ENCODE measurements around the gene DPP6. TPM values are rescaled to one million over a fixed set of nuclear protein-coding genes. Genes with fewer than 3 reads are reported as not detected.

DPP6 gene
- polyA plus RNA-seq, 1 donor (not counting 4 experiments of a cell fraction or from before 2014, with no cell fraction given): not detected

DNA sequence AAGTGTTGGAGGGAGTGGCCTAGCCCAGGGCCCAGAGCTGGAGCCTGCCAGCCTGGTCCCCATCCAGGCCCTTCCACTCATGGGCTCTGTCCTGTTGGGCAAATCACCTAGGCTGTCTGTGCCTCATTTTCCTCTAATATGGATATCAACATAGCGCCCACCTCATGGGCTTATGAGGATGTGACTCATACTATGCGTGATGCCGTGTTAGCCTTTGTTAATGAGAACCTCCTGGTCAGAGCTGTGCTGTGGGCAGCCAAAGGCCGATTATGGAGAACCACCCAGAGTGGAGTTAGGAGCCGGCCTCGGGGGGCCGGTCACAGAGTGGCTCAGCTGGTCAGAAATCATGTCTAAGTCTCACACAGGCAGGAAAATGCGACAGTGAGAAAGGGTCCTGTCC is 644.4 kb downstream of the DPP6 start:
- H3K4me1 ChIP-seq (ENCODE audit: control insufficient read depth, extremely low read depth, insufficient read depth, low read length): no peaks in the 10 kb centered on the region
- H2AFZ ChIP-seq (ENCODE audit: control insufficient read depth, low read length): no peak overlapping the region
- H3K4me3 ChIP-seq (ENCODE audit: control insufficient read depth in 2 of 3, extremely low read depth in 1 of 3, insufficient read depth in 2 of 3, low read depth in 1 of 3, low read length in 3 of 3): no peak overlapping the region
- H3K27me3 ChIP-seq (ENCODE audit: control insufficient read depth, extremely low read depth, insufficient read depth, low read length): no peaks in the 10 kb centered on the region
- no peak overlapping the region for H3K27ac ChIP-seq (ENCODE audit: control insufficient read depth, insufficient read depth, low read length)
- no peak overlapping the region for H3K9ac ChIP-seq (ENCODE audit: control insufficient read depth, extremely low read depth, insufficient read depth, low read length)
- no peaks in the 10 kb centered on the region for H4K20me1 ChIP-seq (ENCODE audit: control insufficient read depth, extremely low read depth, insufficient read depth, low read length)
- H3K9me3 ChIP-seq (ENCODE audit: control insufficient read depth, low read depth, low read length): peaks cover 10% of the 10 kb centered on the region
- H3K9me1 ChIP-seq (ENCODE audit: control insufficient read depth, extremely low read depth, insufficient read depth, low read length): no peaks in the 10 kb centered on the region
- no peaks in the 10 kb centered on the region for H3K79me2 ChIP-seq (ENCODE audit: control insufficient read depth, insufficient read depth, low read length)
- H3K4me2 ChIP-seq (ENCODE audit: control insufficient read depth, extremely low read depth, insufficient read depth, low read depth, low read length): no peak overlapping the region
- no peaks in the 10 kb centered on the region for H3K36me3 ChIP-seq (ENCODE audit: control insufficient read depth in 2 of 2, extremely low read depth in 1 of 2, insufficient read depth in 2 of 2, low read length in 2 of 2)
- TF ChIP-seq, protein P1, sequence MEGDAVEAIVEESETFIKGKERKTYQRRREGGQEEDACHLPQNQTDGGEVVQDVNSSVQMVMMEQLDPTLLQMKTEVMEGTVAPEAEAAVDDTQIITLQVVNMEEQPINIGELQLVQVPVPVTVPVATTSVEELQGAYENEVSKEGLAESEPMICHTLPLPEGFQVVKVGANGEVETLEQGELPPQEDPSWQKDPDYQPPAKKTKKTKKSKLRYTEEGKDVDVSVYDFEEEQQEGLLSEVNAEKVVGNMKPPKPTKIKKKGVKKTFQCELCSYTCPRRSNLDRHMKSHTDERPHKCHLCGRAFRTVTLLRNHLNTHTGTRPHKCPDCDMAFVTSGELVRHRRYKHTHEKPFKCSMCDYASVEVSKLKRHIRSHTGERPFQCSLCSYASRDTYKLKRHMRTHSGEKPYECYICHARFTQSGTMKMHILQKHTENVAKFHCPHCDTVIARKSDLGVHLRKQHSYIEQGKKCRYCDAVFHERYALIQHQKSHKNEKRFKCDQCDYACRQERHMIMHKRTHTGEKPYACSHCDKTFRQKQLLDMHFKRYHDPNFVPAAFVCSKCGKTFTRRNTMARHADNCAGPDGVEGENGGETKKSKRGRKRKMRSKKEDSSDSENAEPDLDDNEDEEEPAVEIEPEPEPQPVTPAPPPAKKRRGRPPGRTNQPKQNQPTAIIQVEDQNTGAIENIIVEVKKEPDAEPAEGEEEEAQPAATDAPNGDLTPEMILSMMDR (optimal IDR thresholded peaks at IDR 0.05 in 1 of 3, IDR thresholded peaks at IDR 0.05 in 1 of 3, conservative IDR thresholded peaks at IDR 0.05 in 1 of 3; ENCODE audit: extremely low read depth in 1 of 3, insufficient read depth in 2 of 3, low read length in 3 of 3): no peak
- TF ChIP-seq EZH2 (IDR thresholded peaks at IDR 0.05; ENCODE audit: low read length): no peak
- dilution Hi-C loops (cut with MboI; ENCODE audit: extremely low pct_ligation_motif_present, low sequenced_read_pairs): no loop called here
- no peak for DNase-seq (ENCODE audit: low read depth, low spot score)
- FAIRE-seq: no peak

DNA sequence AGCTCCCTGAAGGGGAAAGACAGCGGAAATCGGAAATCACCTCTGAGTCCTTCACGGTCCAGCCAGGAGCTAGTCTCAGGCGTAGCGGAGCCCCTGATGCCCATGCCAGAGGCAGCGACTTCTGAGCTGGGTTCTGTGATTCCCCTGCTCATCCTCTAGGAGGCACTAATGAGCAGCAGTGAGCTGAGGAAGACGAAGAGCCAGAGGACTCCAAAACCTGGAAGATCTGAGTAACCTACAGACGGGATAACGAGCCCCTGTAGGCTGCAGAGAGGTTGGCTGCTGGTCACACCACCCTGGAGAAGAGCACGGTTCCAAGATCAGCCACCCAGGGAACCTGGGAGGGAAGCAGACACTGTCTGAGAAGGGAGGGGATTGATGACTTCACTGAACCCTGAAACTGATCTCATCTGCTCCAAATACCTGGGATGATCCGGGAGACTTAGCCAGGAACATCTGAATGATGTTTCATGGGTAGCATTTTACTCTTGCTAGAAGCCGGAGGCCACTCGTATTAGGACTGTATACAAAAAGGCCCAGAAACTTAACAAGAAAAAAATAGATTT is 646.6 kb downstream of the DPP6 start:
- Histone ChIP-seq H3K4me2 (ENCODE audit: control insufficient read depth, extremely low read depth, insufficient read depth, low read depth, low read length) (no peak overlapping the region), H3K4me3 (ENCODE audit: control insufficient read depth in 2 of 3, extremely low read depth in 1 of 3, insufficient read depth in 2 of 3, low read depth in 1 of 3, low read length in 3 of 3) (no peak overlapping the region), H3K9me3 (ENCODE audit: control insufficient read depth, low read depth, low read length) (peaks cover 10% of the 10 kb centered on the region), H3K27ac (ENCODE audit: control insufficient read depth, insufficient read depth, low read length) (no peak overlapping the region), H3K4me1 (ENCODE audit: control insufficient read depth, extremely low read depth, insufficient read depth, low read length) (no peaks in the 10 kb centered on the region), H3K9ac (ENCODE audit: control insufficient read depth, extremely low read depth, insufficient read depth, low read length) (no peak overlapping the region), H3K9me1 (ENCODE audit: control insufficient read depth, extremely low read depth, insufficient read depth, low read length) (no peaks in the 10 kb centered on the region), H2AFZ (ENCODE audit: control insufficient read depth, low read length) (no peak overlapping the region), H3K27me3 (ENCODE audit: control insufficient read depth, extremely low read depth, insufficient read depth, low read length) (no peaks in the 10 kb centered on the region), H3K36me3 (ENCODE audit: control insufficient read depth in 2 of 2, extremely low read depth in 1 of 2, insufficient read depth in 2 of 2, low read length in 2 of 2) (no peaks in the 10 kb centered on the region), H4K20me1 (ENCODE audit: control insufficient read depth, extremely low read depth, insufficient read depth, low read length) (no peaks in the 10 kb centered on the region), H3K79me2 (ENCODE audit: control insufficient read depth, insufficient read depth, low read length) (no peaks in the 10 kb centered on the region)
- TF ChIP-seq EZH2 (IDR thresholded peaks at IDR 0.05; ENCODE audit: low read length): no peak
- TF ChIP-seq, protein P1 (optimal IDR thresholded peaks at IDR 0.05 in 1 of 3, IDR thresholded peaks at IDR 0.05 in 1 of 3, conservative IDR thresholded peaks at IDR 0.05 in 1 of 3; ENCODE audit: extremely low read depth in 1 of 3, insufficient read depth in 2 of 3, low read length in 3 of 3): peak in 1 of 3 experiments; percentile 14
- dilution Hi-C loops (cut with MboI; ENCODE audit: extremely low pct_ligation_motif_present, low sequenced_read_pairs): no loop called here
- DNase-seq (ENCODE audit: low read depth, low spot score) (no peak), FAIRE-seq (no peak)

Data from keratinocyte (primary cell).